ENCODE results near the gene RPE.

GRCh38 chr2:210003359-210003758 is 921 bp downstream of the RPE start:
- TF ChIP-seq POLR2A (IDR thresholded peaks at IDR 0.05) (no peak), CTCF (IDR thresholded peaks at IDR 0.05) (no peak)
